Measurements from ENCODE around the gene PPP3R1.

The PPP3R1 gene

GRCh38 chr2:68230241-68231060 is 21.9 kb downstream of the PPP3R1 start:
- DNase-seq: no peak

DNA sequence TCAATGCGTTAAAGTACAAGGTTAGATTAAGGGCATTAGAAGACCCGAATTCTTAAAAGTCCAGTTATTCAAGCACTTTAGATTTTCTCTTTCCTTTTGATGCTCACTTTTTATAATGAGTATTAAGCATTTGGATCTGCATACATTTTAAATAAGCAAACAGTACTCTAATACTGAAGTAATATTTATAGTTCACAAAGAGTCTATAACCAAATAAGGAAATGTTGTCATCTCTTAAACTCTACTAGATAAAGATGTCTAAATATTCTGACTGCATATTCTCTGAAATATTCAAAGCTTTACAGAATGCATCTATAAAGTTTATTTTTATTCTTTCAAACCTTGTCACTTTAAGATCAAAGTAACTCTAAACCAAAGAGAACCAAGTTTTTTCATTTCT is 25.5 kb downstream of the PPP3R1 start:
- DNase-seq: no peak

- no peak for DNase-seq
Measured at GRCh38 chr2:68225119-68225632, 27.2 kb downstream of the PPP3R1 start.

GRCh38 chr2:68223419-68223818 is 28.9 kb downstream of the PPP3R1 start:
- no peak for DNase-seq

GRCh38 chr2:68222287-68222686 is 30.0 kb downstream of the PPP3R1 start:
- DNase-seq: no peak

DNA sequence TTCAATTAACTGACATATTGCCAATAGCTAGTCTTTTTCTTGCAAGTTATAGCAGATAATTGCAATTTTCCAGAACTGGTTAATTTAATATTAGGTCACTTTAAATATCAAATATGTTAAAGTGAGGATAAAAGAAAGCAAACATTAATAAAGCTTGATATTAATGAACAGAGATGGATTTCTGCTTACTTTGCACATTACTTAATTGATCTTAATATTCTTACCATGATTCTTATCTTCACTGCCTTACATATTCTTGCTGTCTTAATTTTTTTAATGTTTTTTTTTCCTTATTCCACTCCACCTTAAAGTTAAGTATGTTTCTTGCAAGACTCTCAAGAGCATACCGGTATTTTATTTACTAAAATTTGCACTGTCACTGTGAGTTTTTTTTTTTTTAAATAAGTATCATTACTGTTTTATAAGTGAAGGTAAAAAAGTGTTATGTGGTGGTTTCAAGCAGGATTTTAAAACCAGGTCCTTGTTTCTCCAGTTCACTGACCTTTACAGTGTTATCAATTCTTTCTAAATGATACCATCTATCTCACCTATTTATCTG is 33.9 kb downstream of the PPP3R1 start:
- DNase-seq: no peak

- no peak for DNase-seq
Measured at GRCh38 chr2:68217729-68218128, 34.6 kb downstream of the PPP3R1 start.

DNA sequence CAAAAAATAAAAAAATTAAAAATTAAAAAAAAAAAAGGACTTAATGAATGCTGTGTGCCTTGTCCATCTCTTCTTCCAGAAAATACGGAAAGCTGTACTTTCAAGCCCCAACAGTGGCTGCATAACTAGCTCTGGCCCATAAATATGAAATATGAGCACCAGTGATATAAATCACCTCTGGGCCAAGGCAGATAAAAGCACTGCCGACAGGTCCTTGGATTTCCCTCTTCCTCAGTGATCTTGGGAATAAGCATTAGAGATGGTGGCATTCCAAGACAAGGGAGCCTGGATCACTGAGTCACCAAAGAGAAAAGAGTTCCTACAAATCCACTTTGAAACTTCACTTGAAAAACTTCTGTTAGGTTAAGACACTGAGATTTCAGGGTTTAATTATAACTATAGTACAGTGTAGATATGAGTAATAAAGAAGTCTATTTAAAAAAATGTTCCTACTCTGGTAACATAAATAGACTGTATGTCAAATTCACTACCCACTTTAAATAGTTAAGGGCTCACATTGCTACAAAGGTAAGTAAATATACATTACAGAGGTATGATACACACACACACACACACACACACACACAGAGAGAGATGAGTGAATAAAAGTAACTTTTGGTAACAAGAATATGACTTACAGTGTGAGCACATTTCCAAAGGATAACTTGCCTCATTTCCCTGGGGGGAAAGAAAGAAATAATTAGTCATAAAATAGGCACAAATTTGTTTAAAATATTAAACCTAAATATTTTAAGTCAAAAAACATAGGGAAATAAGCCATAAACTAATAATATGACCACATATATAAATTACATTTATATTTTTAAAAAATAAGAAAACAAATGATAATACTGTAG is 35.6 kb downstream of the PPP3R1 start:
- DNase-seq: no peak

GRCh38 chr2:68214381-68214780 is 38.0 kb downstream of the PPP3R1 start:
- no peak for DNase-seq

DNA sequence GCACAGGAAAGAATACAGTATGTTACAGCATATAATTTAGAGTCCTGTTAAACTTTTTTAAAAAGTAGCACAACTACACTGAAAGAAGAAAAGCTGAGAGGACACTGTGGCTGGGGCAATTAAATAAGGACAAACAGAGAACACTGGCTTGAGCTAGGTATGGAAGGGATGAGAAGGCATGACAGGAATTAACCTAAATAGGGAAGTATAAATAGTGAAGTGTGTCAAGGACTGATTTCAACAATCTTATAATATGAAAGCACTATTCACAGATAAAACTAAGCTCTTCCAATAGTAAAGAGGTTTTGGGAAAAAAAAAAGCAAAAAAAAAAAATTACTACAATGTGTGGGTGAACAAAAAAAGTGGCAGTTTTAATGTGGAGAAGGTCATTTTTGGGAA is 45.5 kb downstream of the PPP3R1 start:
- DNase-seq: no peak

DNA sequence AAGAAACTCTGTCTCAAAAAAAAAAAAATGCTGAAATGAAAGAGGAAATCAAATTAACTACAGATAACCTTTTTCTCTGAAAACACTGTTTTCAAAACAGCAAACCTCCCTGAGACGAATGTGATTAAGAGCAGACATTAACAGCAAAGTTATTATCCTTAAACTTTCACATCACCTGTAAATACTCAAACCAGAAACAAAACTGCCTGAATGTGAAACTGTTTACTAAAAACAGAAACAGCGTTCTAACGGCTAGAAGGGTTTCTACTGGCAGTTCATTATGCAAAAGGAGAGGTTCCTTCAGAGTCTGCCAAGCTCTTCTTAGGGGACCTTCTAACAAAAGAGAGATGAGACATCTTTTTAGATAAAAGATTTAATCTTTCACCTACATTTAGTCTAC is 48.7 kb downstream of the PPP3R1 start:
- DNase-seq: no peak

DNA sequence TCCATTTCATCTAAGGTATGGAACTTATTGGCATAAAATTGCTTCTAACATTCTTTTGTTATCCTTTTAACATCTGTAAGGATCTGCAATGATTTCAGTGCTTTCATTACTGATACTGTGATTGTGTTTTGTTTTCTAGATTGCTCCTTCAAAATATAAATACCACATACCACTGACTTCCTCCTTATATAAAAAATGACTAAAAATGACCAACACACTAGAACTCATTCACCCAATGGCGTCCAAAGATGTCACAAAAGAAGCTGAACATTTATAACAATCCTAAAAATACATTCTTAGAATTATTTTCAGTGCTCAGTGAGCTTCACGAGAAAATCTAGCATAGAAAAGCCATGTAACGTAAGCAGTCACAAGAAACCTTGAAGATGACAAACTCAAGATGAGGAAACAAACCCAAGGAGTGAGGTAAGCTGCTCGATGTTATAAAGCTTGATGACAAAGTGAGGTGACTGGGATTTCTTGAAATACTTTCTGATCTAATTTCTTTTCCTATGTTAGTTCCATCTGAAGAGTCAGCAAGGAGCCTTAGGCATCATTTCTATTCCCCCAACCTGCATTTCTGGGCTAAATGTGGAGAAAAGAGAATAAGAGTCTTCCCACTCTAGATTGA is 52.1 kb downstream of the PPP3R1 start:
- DNase-seq: no peak

- no peak for DNase-seq
Measured at GRCh38 chr2:68196120-68196716, 56.1 kb downstream of the PPP3R1 start.

GRCh38 chr2:68195096-68195495 is 57.2 kb downstream of the PPP3R1 start:
- no peak for DNase-seq

GRCh38 chr2:68193787-68194372 is 58.5 kb downstream of the PPP3R1 start:
- no peak for DNase-seq

GRCh38 chr2:68193144-68193543 is 59.2 kb downstream of the PPP3R1 start:
- no peak for DNase-seq

DNA sequence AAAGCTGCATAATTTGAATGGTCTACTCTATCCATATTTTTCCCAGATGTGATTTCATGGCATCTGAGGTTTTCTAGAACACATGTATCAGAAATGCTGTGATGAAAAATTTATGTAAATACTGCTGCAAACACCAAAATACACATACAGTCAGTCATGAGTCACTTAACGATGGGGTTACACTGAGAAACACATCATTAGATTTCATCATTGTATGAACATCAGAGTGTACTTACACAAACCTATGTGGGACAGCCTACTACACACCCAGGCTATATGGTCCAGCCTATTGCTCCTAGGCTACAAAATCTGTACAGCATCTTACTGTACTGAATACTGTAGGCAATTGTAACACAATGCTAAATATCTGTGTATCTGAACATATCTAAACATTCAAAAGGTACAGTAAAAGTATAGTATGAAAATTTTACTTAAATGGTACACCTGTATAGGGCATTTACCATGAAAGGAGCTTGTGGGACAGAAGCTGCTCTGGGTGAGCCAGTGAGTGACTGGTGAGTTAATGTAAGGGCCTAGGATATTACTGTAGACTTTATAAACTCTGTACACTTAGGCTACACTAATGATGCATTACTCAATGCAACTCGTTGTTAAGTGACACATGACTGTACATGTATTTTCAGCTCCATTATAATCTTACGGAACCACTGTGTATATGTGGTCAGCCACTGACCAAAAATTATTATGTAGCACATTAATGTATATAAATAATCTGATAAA is 61.2 kb downstream of the PPP3R1 start:
- DNase-seq: no peak

DNA sequence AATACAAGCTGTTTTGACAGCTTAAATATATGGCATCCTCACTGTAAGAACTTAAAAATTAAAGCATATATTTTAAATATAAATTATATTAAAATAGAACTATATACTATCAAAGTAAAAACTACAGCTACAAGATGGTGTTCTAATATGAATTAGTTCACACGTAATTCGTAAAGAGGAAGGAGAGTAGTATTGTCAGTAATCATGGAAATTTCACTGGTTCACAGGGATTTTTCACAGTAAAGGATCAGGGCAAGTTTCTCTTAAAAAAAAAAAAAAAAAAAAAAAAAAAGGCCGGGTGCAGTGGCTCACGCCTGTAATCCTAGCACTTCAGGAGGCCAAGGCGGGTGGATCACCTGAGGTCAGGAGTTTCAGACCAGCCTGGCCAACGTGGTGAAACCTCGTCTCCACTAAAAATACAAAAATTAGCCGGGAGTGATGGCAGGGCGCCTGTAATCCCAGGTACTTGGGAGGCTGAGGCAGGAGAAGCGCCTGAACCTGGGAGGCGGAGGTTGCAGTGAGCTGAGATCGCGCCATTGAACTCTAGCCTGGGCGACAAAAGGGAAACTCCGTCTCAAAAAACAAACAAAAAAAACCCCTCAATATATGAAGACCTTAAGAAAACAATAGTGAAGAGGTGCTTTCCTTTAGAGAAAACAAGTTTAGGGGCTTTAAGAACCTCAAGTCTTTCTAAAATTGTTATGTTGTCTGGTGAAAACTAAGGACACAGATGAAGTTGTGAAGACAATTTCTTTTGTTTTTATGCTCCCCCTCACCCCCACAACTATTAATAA is 62.1 kb downstream of the PPP3R1 start:
- no peak for DNase-seq

DNA sequence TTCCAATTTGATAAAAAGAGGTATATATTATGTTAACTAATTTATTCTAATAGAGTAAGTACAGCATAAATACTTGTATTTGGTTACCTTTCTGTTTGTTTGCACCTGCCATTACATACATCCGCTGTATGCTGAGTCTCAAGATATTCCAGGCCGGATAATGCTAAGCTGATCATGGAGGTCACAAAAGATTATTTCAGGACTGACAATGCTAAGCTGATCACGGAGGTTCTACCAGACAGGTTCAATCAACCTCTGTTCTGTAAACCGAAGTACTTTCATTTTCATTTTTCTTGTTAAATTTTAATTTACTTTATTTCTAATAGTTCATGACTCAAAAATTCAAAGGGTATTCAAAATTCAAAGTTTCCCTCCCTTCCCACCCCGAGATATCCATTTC is 63.5 kb downstream of the PPP3R1 start:
- DNase-seq: no peak

DNA sequence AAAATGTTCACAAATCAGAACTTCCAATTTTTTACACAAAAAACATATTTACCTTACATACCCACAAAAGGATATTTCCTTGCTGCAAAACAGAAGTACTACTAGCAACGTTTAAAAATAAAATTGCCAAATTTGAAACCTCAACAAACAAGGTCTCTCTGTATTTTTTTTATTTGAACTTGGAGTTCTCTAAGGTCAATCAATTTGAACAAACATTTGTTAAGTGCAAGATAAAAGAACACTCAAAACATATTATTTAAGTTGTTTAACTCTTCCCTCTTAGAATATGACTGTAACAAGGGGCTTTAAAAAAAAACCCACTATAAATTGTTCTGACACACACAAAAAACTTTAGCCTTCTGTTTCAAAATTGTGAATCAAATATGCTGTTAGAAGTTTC is 65.0 kb downstream of the PPP3R1 start:
- no peak for DNase-seq
